Adrenal gland (tissue), 12 donors: ENCODE results near the gene AFF1. TPM values are rescaled to one million over a fixed set of nuclear protein-coding genes. Genes with fewer than 3 reads are reported as not detected.
A peak's percentile ranks its signal among the peaks of the same experiment; 100 is the strongest.

Experiments
- DNase-seq, 7 donors: peaks; one replicate each; pipeline ENCODE4 v3.0.0-alpha.2; 2019 to 2020
- H3K27ac ChIP-seq, 5 donors: fragments of 200-600 bp; sonication (generic) in 4 of 5; 1 replicate in 3 of 5; 2 replicates in 2 of 5; pipeline versions ENCODE4 v1.5.1 to v1.8.0; 2016 to 2020; ENCODE audit warnings: mild to moderate bottlenecking in 1 of 5
- H3K27me3 ChIP-seq: fragments of 200-600 bp; 2 replicates; pipeline ENCODE4 v1.8.0; 2021
- H3K36me3 ChIP-seq, 2 donors: fragments of 200-600 bp; replicated peaks in 1 of 2; 1 replicate in 1 of 2; 2 replicates in 1 of 2; pipeline versions ENCODE4 v1.5.1 to v1.8.0; 2018 to 2022
- H3K4me1 ChIP-seq, 2 donors: fragments of 200-600 bp; replicated peaks in 1 of 2; 1 replicate in 1 of 2; 2 replicates in 1 of 2; pipeline versions ENCODE4 v1.5.1 to v1.8.0; 2018 to 2021
- H3K4me3 ChIP-seq, 4 donors: fragments of 200-600 bp; sonication (generic) in 3 of 4; one replicate each; pipeline ENCODE4 v1.5.1; 2016 to 2018
- H3K9me3 ChIP-seq, 3 donors: fragments of 200-600 bp; sonication (generic) in 1 of 3; replicated peaks in 1 of 3; 1 replicate in 2 of 3; 2 replicates in 1 of 3; pipeline versions ENCODE4 v1.5.1 to v1.8.0; 2016 to 2021
- CTCF ChIP-seq, 6 experiments: fragments of 450-650 bp in 4 of 6; fragments of 200-600 bp in 2 of 6; sonication (generic) in 1 of 6; IDR thresholded peaks; 1 replicate in 5 of 6; 2 replicates in 1 of 6; pipeline versions ENCODE4 v1.5.1 to v1.8.0; 2016 to 2021; ENCODE audit warnings: antibody characterized with exemption in 6 of 6, mild to moderate bottlenecking in 2 of 6, moderate library complexity in 1 of 6
- POLR2A ChIP-seq, 2 donors: fragments of 450-650 bp; IDR thresholded peaks; one replicate each; pipeline ENCODE4 v1.6.1; 2017; ENCODE audit warnings: antibody characterized with exemption in 2 of 2, mild to moderate bottlenecking in 2 of 2, moderate library complexity in 1 of 2
- WGBS, 4 donors: extraction: QIAGEN DNeasy Blood & Tissue Kit in 2 of 4; methylation state at CpG; one replicate each; pipeline versions ENCODE4 v1.1.5 to v1.1.7; 2013 to 2017; 5-methylcytosine and 5-hydroxymethylcytosine counted together
- intact Hi-C, 2 donors: fragments of 100-400 bp; cut with DNase I; formaldehyde crosslinking; loops; one replicate each; pipeline versions ENCODE4 v1.14.1 to v1.15.0; 2022 to 2023
- polyA plus RNA-seq, 3 donors: library from polyadenylated mRNA; stranded (reverse); fragments of 200-250 nt in 2 of 3; fragments of 350-450 nt in 1 of 3; fragmentation: Illumina TruSeq in 1 of 3; extraction: RNeasy Lipid Tissue Mini Kit (QIAGEN cat#74804) in 1 of 3; gene quantifications; one replicate each; pipeline ENCODE4 v1.2.3, GENCODE V29; 2013 to 2014
- total RNA-seq, 9 donors: library from RNA; depleted of rRNA in 4 of 9; stranded (reverse); fragments of >200 nt in 4 of 9; fragments of 120-200 nt in 1 of 9; fragmentation: NEBNext Ultra II Directional in 1 of 9; extraction: Animal tissue kit (Norgen Biotek cat#: 25700) in 1 of 9; gene quantifications; one replicate each; pipeline versions ENCODE4 v1.1.0 to v1.2.4, GENCODE V29; 2013 to 2023
- donor health status: healthy with polysubstance abuse.
- donor health status: Bipolar disorder and iron deficiency.
- donor health status: DM: yes; HTN: yes; CAD: no.
- donor health status: DM: no; HTN: no; CAD: no.
- donor health status: DM: no; HTN: no; CAD: no.
- donor health status: DM: yes; HTN: yes; CAD: no.

The AFF1 gene
- total and polyA plus RNA-seq, 12 donors: 9.9 to 109 (median 52.3) TPM

- DNase-seq: no peak
- H3K4me1 ChIP-seq: no peaks in the 10 kb centered on the region
- WGBS, 4 donors: 61 to 77% (median 65%) methylated on average over 1 of the region's 1 CpG
- intact Hi-C loops: loop anchor here in 1 of 2 donors (5.0 kb wide), 1 partner anchor 81 kb away; no protein-coding TSS in a partner anchor
- no peaks in the 10 kb centered on the region for H3K9me3 ChIP-seq
- TF ChIP-seq CTCF (IDR thresholded peaks at IDR 0.05) (no peak), POLR2A (IDR thresholded peaks at IDR 0.05) (no peak)
- no peak overlapping the region for H3K27ac ChIP-seq
- H3K27me3 ChIP-seq: no peaks in the 10 kb centered on the region
- H3K36me3 ChIP-seq: no peaks in the 10 kb centered on the region
- no peak overlapping the region for H3K4me3 ChIP-seq
Observed at GRCh38 chr4:87151730-87152129, 216.9 kb downstream of the AFF1 start.

- WGBS, 4 donors: 68 to 75% (median 74%) methylated on average over 14 of the region's 14 CpGs
- peak in 3 of 7 donors; percentile 11 to 26 (median 20) for DNase-seq
- no peak overlapping the region for H3K27ac ChIP-seq
- TF ChIP-seq POLR2A (IDR thresholded peaks at IDR 0.05) (no peak), CTCF (IDR thresholded peaks at IDR 0.05) (no peak)
- no peaks in the 10 kb centered on the region for H3K4me1 ChIP-seq
- H3K36me3 ChIP-seq: no peaks in the 10 kb centered on the region
- no peak overlapping the region for H3K4me3 ChIP-seq
- no peaks in the 10 kb centered on the region for H3K9me3 ChIP-seq
- intact Hi-C loops: loop anchor here in 1 of 2 donors (5.0 kb wide), 1 partner anchor 80 kb away; no protein-coding TSS in a partner anchor
- no peaks in the 10 kb centered on the region for H3K27me3 ChIP-seq
Observed at GRCh38 chr4:87152310-87153041, 217.7 kb downstream of the AFF1 start.

GRCh38 chr4:87153078-87153870 lies 218.5 kb downstream of the AFF1 start:
- Histone ChIP-seq H3K27me3 (no peaks in the 10 kb centered on the region), H3K4me3 (no peak overlapping the region), H3K9me3 (no peaks in the 10 kb centered on the region), H3K4me1 (no peaks in the 10 kb centered on the region), H3K27ac (no peak overlapping the region), H3K36me3 (no peaks in the 10 kb centered on the region)
- DNase-seq: no peak
- WGBS, 4 donors: 77 to 86% (median 83%) methylated on average over 4 of the region's 4 CpGs
- intact Hi-C loops: loop anchor here in 1 of 2 donors (5.0 kb wide), 1 partner anchor 79 kb away; no protein-coding TSS in a partner anchor
- TF ChIP-seq POLR2A (IDR thresholded peaks at IDR 0.05): no peak
- TF ChIP-seq CTCF (IDR thresholded peaks at IDR 0.05): no peak

- no peaks in the 10 kb centered on the region for H3K9me3 ChIP-seq
- WGBS, 4 donors: 93 to 100% (median 97%) methylated on average over 1 of the region's 1 CpG
- no peaks in the 10 kb centered on the region for H3K27me3 ChIP-seq
- intact Hi-C loops: no loop called here
- DNase-seq: no peak
- no peak overlapping the region for H3K4me3 ChIP-seq
- H3K27ac ChIP-seq: no peak overlapping the region
- TF ChIP-seq CTCF (IDR thresholded peaks at IDR 0.05) (no peak), POLR2A (IDR thresholded peaks at IDR 0.05) (no peak)
- H3K4me1 ChIP-seq: no peaks in the 10 kb centered on the region
- no peaks in the 10 kb centered on the region for H3K36me3 ChIP-seq
Observed at GRCh38 chr4:87165892-87166291, 231.1 kb downstream of the AFF1 start.
